Subcutaneous adipose tissue (tissue), 4 donors: ENCODE data around the gene TMEM53. TPM values are rescaled to one million over a fixed set of nuclear protein-coding genes. Genes with fewer than 3 reads are reported as not detected.

Experiments
- total RNA-seq, 4 donors: library from RNA; depleted of rRNA; stranded (reverse); fragments of >200 nt; gene quantifications; one replicate each; pipeline ENCODE4 v1.1.0, GENCODE V29; 2016
- TF ChIP-seq, protein P1 (sequence below): fragments of 450-650 bp; IDR thresholded peaks from one replicate; pipeline ENCODE4 v1.5.1; 2016; ENCODE audit warnings: low read depth, mild to moderate bottlenecking, control low read depth, antibody characterized with exemption, moderate library complexity

Gene TMEM53
- total RNA-seq, 4 donors from 2014 or later: 7.0 to 9.5 (median 7.5) TPM

DNA sequence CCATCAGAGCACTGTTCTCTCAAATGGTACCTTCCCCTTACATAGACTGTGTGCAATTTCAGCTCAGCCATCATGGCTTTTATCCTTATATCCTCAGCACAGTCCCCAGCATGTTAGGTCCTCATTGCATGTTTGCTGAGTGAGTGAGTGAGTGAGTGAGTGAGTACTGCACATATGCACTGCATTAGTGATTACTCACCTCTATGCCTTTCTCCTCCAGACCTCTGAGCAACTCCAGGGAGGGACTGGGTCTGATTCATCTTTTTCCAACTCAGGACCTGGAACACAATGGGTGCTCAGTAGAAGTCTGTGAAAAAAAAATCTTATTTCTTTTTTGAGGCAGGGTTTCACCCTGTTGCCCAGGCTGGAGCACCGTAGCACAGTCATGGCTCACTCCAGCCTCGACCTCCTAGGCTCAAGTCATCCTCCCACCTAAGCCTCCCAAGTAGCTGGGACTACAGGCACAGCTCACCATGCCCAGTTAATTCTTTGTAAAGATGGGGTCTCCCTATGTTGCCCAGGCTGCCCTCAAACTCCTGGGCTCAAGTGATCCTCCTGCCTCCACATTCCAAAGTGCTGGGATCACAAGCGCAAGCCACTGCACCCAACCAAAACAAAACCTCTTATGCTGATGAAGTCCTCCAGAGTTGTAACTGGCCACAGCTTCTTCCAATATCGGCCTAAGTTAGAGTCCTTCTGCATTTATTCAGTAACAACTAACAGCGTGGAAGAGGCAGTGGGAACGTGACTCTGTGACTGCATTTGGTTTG is 33.0 kb upstream of the TMEM53 start:
- TF ChIP-seq, protein P1, sequence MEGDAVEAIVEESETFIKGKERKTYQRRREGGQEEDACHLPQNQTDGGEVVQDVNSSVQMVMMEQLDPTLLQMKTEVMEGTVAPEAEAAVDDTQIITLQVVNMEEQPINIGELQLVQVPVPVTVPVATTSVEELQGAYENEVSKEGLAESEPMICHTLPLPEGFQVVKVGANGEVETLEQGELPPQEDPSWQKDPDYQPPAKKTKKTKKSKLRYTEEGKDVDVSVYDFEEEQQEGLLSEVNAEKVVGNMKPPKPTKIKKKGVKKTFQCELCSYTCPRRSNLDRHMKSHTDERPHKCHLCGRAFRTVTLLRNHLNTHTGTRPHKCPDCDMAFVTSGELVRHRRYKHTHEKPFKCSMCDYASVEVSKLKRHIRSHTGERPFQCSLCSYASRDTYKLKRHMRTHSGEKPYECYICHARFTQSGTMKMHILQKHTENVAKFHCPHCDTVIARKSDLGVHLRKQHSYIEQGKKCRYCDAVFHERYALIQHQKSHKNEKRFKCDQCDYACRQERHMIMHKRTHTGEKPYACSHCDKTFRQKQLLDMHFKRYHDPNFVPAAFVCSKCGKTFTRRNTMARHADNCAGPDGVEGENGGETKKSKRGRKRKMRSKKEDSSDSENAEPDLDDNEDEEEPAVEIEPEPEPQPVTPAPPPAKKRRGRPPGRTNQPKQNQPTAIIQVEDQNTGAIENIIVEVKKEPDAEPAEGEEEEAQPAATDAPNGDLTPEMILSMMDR: no peak

DNA sequence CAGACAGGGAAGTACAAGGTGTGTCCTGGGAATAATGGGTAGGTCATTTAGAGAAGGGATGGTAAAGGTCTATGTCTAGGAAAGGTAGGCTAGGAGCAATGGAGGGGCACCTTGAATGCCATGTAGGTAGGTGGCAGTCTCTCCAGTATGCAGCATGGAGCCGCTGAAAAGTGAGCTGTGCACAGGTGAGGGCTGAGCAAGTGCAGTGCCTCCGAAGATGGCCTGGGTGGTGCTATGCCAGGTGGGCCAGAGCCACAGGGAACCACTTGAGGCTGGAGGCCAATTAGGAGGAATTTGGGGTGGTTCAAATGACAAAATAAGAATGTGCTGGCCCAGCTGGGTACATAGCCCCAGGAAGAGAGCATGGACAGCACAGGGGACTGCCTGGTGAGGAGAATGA is 31.7 kb upstream of the TMEM53 start:
- TF ChIP-seq, protein P1: no peak

DNA sequence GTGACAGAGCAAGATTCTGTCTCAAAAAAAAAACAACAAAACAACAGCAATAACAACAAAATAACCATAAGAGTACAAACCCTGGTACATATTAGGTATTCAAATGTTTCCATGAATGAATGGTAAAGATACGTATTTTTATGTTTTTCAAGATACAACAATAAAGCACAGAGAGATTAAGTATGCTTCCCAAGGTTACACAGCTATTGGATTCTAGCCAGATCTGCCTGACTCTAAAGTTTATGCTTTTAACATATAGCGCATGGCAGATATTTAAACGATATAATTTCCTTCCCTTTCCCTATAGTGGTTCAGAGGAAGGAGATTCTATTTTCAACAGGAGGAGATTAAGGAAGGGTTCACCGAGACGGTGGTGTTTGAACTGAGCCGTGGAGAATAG is 31.2 kb upstream of the TMEM53 start:
- TF ChIP-seq, protein P1: no peak

DNA sequence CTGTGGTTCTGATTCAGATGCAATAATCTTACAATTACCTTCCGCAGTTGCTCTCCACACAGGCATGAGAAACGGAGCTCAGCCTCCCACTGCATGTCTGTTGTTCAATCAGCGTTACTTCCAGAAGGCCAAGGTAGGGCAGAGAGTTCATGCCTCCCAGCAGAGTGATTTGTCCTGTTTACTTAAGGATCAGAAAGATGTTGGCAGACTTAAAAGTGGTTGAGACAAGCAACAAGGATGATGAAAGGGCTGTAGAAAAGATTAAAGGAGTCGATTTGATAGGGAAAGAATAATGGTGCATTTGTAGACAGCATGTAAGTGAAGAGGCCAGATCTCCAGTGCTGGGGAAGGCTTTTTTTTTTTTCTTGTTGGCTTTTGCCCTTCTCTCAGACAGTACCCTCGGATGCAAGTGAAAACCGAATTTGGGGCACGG is 26.9 kb upstream of the TMEM53 start:
- TF ChIP-seq, protein P1: no peak

DNA sequence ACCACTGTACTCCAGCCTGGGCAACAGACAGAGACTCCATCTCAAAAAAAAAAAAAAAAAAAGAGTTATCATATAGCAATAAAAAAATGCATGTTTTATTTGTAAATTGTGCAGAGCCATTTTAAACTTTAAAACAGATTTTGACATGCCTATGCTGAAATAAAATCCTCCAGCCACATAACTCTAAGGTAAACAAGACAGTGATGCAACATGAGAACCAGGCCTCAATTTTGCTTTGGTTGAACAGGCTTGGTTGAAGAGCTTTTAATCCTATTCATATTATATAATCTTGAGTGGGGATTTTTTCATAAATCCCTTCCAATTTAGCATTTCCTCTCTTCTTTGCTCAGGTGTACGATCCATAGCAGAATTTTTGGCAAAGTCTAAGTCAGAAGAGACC is 26.3 kb upstream of the TMEM53 start:
- TF ChIP-seq, protein P1: no peak

DNA sequence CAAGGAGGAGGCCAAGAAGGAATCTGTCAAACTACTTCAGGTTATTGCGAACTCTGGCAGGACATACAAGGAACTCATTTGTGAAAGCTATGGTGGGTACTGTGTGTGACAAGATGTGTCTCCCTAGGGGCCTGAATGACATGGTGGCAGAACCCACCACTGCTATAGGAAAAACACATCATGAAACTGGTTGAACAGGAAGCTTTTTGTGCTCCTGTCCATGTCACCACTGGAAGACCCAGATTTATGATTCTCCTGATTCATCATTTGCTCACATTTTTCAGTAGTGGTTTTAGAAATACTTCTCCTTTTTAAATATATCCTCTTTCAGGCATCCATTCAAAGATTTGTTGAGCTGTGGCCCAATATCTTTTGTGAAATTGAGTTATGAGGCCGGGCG is 23.9 kb upstream of the TMEM53 start:
- TF ChIP-seq, protein P1: no peak

DNA sequence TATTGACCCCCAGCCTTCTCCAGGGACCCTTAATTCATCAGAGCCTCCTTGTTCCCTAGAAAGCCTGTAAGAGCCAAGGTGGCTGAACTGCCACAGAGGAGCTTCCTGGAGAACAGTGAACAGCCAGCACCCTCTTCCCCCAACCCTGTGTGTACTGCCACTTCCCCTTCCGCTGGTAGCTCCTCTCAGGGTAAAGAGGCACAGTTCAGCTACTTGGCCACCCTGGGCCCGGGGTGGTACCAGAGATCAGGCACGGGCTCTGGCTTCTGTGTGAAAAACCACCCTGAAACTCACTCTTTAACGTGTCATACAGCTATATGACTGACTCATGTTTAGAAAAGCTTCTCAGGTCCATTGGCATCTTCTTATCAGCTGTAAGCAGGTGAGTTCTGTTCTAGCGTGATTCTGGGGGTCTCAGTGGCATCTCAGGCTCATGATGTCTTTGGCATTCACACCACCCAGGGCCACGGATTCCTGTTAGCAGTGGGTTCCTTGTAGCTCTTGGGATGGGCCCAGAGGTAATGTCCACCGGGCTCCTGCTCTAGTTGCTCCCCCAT is 22.6 kb upstream of the TMEM53 start:
- TF ChIP-seq, protein P1: no peak
